HG02759 (cell line): ENCODE results near the gene TSHR.
"Not testable (repeated sequence)": the region's sequence is repeated elsewhere in the genome, so short reads cannot be mapped to it uniquely, and the experiment has no call there.

Source experiments
- ATAC-seq: cut with Tn5 transposase; IDR thresholded peaks from one replicate; pipeline ENCODE4 v1.9.1; 2021; ENCODE audit warnings: mild to moderate bottlenecking, moderate library complexity; ENCODE audit not compliant: unreplicated experiment

The TSHR gene

DNA sequence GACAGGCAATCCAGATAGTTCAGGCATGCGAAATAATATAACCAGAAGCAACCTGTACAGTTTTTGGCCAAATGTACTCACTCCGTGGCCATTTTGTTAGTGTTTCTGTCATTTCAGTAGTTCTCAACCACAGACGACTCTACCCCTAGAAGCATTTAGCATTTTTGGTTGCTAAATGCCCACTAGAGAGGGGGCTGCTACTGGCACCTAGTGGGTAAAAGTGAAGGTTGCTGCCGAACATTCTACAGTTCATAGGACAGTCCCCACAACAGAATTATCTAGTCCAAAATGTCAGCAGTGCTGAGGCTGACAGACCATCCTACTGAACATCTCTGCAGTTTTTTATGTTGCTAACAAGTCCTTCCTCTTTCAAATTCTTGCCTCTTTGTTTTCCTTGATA, 107.4 kb downstream of the TSHR start:
- peak; percentile 80 for ATAC-seq

DNA sequence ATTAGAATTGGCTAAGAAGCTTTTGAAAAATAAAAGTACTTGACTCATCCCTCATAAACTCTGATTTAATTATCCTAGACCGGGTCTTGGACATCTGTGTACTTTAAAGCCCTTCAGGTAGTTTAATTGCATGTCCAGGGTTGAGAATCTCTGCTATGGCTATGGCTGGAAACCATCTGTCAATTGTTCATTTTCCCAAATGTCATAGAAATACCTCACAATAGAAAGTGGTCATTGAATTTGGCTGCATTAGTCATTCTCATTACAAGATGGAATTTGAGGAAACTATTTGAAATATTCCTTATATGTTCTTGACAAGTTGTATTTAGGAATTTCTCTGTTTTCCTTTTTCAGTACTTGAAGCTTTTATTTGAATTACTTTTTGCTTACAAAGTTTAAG, 111.3 kb downstream of the TSHR start:
- no peak for ATAC-seq

DNA sequence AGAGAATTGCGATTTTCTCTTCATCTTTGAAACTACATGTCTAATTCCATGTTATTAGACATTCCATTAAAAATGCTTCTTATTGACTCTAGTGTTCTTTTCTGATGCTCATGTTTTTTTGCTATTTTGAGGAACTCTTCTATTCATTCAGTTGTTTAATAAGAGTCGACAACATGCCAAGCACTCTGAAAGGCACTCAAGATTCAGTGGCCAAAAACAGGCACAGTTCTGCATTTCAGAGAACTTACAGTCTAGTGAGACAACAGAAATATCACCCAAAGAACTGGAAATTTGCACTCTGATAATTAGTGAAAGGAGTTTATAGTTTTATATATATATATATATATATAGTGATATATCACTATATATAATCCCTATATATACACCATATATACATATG, 111.7 kb downstream of the TSHR start:
- ATAC-seq, result no peak

DNA sequence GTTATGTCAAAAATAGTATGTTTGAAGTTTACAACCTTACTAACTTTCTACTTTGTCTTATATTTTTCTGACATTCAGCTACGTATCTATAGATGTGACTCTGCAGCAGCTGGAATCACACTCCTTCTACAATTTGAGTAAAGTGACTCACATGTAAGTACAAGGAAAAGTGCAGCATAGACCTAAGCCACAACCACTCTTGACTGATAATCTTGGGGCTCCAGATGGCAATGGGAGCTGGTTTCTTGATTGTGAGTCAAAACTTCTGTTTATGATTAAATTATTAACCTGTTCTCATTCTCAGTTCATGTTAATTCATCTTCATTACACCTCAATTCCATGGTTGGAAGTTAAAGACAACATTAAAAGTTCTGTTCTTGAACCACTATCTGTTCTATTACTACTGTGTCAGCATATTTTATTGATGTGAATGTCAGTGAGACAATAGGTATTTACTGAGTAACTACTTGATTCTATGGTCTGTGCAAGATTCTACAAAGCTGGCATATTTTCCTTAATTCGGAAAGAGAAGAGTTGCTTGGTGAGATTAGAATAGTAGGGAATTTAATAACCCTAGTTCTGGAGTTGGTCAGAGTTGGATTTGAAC, 112.9 kb downstream of the TSHR start:
- no peak for ATAC-seq

DNA sequence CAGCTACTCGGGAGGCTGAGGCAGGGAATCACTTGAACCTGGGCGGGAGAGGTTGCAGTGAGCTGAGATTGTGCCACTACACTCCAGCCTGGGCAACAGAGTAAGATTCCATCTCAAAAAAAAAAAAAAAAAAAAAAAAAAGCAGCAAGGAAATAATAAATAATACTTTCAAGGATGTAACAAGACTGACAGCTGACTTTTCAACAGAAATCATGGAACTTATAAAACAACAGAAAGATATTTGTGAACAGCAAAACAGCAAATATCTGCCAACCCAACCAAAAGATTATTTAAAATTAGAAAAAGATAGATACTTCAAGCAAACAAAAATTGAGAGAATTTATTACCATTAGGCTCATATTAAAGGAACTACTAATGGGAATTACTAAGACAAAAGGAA, 115.1 kb downstream of the TSHR start:
- ATAC-seq, result no peak

DNA sequence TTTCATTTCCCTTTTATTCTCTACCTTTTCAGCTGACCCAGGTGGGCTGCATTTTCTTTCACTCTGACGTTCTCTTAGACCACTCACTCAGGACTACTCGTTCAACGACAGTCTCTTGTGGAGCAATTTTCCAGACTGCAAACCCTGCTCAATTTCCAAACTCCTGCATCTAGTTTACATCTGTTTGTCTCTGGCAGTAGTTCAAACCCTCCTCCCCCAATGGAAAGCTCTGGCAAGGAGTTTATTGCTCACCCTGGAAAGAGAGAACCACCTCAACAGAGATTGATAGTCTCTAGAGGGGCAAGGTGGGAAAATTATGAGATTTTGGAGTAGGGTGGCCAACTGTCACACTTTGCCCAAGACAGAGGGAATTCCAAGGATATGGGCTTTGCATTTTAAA, 130.2 kb downstream of the TSHR start:
- no peak for ATAC-seq

DNA sequence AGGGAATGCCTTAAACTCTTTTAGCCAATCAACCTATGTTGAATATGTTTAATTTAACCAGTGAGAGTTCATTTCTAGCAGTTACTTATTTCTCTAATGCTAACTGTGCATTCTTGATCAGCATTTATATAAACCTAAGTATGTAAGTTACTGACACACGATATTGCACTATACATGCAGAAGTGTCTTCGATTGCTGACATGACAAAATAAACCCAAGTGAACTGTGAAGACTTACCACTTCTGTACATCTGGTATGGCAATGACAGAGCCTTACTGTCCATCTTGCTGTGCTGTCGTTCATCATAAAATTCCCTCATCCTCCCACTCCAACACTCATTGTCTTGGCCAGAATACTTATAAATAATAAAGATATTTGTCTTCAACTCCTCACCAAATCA, 131.8 kb downstream of the TSHR start:
- ATAC-seq, result no peak

DNA sequence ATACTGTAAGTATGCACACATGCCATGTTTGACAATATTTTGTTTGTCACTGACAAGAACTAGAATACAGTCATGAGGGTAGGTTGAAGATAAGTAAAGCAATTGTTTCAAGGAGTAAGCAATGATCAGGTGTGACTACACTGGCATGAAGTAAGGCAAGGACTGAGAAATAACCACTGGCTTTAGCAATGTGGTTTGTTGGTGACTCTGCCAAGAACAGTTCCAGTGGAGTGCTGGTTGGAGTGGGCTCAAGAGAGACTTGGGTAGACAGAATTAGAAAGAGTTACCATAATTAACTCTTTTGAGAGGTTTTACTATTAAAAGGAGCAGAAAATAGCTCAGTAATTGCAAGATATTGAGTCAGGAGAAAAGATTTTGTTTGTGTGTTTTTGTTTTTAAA, 135.7 kb downstream of the TSHR start:
- ATAC-seq, result no peak

DNA sequence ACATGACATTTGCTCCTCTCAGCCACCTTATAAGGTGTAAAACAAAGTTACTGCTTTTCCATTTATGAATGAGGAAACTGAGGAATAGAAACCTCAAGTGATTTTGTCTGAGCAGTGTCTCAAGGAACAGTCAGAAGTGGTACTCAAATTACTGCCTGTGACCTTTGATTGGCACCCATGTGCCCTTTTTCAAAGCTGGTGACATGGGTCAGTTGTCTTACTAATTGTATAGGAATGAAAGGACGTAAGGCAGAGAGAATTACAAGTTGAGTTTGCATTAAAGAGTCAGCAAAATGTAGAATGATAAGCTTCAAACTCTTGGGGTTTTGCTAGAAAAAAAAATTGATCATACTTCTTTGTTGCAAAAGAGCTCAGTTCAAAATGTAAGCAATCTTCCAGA, 136.2 kb downstream of the TSHR start:
- no peak for ATAC-seq

DNA sequence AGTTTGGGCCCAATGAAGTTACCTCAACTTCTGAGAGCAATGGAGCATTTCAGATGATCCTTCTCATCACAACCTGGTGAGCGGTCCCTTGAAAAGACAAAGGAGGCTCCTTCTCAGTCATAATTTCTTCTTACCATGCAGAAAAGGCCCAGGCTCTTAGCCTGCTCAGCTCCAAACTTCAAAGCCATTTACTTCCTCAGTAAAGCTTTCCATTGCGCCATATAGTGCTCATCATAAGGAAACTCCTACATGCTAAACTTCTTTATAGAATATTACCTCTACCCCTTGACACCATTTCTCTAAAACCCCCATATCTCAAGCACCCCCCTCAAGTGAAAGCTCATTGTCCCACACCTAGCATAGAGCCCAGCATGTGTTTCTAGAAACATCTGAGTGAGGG, 138.2 kb downstream of the TSHR start:
- no peak for ATAC-seq

DNA sequence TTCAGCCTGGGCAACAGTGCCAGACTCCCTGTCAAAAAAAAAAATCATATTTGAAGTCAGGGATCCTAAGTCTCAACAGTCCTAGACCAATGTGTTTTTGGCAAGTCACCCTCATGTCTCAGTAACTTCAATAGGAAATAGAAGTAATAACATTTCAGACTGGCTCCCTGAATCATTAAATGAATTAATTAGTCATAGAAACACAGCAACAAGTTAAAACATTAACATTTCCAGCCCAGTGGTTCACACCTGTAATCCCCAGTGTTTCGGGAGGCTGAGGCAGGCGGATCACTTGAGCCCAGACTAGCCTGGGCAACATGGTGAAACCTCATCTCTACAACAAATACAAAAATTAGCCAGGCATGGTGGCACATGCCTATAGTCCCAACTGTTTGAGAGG, 140.1 kb downstream of the TSHR start:
- ATAC-seq, result no peak

DNA sequence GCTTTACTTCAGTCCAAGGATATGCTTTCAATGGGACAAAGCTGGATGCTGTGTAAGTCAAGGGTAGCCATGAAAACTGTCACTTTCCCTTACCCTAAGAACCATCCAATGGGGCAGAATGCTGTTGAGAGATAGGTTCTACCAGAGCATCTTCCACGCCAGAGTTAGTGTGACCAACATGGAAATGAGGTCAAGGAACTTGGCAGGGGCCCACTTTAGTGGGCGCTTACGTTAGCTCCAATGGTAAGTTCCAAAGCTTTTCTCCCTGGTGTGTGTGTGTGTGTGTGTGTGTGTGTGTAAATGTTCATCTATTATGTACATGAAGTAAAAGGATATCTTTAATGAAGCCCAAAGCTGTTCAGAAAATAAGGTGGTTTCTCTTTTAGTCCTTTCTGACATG, 141.2 kb downstream of the TSHR start:
- no peak for ATAC-seq

DNA sequence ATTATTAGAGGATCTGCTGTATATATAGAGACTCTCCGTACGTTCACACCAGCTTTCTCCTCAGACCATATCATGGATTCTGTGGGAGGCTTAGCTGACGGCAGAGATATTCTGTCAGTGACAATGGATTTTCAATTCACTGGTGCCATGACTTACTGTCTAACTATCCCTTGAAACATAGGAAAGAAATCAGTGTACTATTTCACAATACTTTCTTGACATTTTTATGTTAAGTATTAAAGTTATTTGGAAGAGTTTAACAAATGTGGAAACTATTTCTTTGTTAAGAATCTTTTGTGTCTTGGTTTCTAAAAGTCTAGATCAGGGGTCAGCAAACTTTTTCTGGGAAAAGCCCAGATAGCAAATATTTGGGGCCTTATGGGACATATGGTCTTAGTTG, 146.8 kb downstream of the TSHR start:
- ATAC-seq, result no peak

DNA sequence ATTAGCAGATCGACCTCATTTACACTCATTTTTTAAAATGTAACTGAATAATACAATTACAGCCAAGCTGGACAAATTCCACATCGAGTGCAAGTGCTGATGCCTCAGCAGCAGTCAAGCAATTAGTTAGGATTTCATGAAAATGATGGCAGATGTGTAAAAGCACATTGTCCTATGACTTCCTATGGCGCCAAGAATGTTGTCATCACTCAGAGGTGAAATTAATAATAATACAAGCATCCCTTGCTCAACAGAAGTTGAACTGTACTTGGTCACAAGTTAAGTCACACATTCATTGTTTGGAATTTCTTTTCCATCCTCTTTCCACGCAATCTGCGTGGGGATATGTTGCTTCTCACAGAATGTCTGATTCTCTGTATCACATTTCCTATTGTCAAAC, 148.0 kb downstream of the TSHR start:
- no peak for ATAC-seq

DNA sequence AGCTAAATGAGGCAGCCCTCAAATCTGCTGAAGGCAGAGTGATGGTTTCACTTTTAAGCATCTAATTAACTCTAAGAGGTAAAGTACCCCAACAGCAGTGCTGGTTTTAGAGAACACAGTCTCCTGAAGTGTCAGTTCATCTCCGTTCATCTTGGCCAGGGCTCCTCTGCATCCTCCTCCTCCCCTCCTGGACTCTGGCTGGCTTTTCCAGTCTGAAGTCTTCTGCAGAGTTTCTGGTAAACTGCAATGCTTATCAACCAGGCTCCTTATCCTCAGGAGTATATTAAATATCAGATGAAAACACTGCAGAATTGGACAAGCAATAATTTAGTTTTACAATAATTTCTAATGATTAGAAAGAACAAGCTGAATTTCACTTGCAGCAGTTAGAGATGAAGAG, 150.0 kb downstream of the TSHR start:
- ATAC-seq, result no peak

DNA sequence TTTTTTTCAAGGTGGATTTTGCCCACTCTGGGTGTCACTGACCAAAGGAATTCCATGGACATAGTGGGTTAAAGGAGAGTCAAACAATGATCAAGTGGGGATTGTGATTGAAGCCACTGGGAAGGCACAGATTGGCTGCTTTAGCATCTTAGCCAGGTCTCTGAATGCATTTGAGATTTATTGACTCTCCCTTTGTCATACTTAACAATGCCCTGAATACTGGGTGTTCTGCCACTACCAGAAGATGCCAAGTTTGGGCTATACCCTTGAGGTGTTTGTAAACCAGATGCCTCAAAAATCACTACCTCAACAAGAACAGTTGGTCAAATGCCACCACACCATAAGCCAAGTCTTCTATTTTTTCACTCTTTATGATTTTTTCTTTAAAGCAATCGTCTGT, 150.5 kb downstream of the TSHR start:
- no peak for ATAC-seq

DNA sequence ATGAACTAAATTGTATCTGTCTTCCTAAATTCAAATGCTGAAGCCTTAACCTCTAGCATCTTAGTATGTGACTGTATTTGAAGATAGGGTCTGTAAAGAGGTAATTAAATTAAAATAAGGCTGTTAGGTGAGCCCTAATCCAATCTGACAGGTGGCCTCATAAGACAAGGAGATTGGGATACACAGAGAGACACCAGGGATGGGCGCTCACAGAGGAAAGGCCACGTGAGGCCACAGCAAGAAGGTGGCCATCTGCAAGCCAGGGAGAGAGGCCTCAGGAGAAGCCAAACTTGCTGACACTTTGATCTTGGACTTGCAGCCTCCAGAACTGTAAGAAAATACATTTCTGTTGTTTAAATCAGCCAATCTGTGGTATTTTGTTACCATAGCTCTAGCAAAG, 154.8 kb downstream of the TSHR start:
- no peak for ATAC-seq

DNA sequence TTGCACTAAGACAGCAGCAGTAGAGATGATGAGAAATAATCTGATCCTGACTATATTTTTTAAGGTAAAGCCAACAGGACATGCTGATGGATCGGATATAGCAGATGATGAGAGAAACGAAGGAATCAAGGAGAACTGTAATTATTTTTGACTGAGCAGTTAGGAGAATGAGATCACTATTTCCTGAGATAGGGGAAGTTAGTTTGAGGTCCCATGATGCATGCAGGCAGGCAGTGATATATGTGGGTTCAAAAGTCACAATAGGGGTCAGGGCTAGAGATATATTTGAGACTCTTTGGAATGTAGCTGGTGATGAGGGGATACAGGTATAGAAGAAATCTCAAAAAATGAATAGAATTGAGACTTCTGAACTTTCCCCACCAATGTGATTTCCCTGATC, 157.8 kb downstream of the TSHR start:
- no peak for ATAC-seq

DNA sequence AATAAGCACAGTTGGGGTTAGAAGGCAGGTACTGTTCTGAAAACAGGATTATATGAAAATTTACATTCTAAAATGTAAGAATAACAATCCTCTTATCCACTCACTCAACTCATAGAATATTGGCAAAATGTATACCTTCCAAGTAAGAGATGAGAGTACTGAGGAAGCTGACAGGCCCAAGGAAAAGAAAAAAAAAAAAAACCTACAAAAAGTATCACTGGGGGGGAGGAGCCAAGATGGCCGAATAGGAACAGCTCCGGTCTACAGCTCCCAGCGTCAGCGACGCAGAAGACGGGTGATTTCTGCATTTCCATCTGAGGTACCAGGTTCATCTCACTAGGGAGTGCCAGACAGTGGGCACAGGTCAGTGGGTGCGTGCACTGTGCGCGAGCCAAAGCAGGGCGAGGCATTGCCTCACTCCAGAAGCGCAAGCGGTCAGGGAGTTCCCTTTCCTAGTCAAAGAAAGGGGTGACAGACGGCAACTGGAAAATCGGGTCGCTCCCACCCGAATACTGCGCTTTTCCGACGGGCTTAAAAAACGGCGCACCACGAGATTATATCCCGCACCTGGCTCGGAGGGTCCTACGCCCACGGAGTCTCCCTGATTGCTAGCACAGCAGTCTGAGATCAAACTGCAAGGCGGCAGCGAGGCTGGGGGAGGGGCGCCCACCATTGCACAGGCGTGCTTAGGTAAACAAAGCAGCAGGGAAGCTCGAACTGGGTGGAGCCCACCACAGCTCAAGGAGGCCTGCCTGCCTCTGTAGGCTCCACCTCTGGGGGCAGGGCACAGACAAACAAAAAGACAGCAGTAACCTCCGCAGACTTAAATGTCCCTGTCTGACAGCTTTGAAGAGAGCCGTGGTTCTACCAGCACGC, 158.8 kb downstream of the TSHR start:
- not testable (repeated sequence) for ATAC-seq

DNA sequence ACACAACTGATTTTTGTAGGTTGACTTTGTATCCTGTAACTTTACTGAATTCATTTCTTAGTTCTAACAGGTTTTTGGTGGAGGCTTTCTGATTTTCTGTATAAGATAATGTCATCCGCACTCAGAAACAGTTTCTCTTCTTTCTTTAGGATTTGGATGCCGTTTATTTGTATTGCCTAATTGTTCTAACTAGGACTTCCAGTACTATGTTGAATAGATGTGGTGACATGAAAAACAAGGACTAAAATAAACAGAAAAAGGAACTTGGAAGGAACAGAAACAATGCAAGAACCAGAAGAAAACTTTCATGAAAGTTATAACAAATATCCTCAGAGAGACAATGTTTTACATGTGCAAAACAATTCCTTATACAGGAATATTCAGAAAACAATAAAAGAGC, 165.1 kb downstream of the TSHR start:
- no peak for ATAC-seq

DNA sequence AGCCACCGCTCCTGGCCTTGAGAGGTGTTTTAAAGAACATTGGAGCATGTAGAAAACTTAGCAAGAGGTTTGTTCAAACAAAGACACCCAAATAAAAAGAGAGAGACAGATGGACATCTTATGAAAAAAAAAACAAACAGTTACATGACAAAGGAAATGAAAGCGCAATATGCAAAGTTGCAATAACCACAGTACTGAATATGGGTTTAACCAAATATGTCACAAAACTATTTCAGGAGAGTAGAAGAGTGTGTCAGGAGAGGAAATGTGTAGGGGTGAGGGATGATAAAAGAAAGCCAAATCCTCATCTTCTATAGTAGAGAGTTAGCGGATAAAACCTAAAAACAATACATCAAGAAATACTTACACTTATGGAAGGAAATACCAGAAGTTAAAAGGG, 166.9 kb downstream of the TSHR start:
- ATAC-seq, result peak; percentile 98

DNA sequence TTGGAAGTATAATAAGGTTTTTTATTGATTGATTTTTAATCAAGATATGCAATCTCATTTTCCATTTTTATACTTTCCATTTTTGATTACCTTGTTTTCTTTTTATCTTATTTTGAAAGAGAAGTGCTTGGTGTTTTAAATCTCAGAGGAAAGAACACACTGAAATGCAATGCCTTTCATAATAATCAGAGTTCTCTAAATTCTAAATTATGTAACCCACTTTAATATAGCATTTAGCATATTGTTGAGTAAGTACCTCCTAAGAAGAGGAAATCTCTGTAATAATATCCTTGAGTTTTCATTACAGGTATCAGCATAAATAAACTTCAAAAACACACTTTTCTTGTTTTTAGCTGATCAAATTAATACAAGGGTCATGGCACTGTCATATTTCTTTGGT, 168.4 kb downstream of the TSHR start:
- no peak for ATAC-seq

DNA sequence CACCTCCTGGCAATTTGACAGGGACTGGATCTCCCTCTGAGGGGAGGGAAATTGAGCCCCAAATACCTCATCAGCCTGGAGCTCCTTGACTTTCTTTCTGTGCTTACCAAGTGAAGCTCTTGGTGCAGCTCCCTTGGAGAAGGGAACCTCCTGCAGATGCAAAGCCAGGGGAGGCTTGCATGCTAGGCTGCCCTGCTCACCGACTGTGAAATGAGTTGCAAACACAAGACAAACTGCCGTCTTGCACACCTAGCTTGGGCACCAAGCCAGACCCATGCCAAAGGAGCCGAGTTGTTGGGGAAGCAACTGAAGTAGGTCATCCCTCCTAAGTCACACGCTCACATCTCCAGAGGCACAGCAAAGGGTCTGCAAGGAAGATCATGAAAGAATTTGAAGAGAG, 170.1 kb downstream of the TSHR start:
- no peak for ATAC-seq
